Immature natural killer cell (primary cell): Measurements from ENCODE around the gene SERINC5. TPM values are rescaled to one million over a fixed set of nuclear protein-coding genes. Genes with fewer than 3 reads are reported as not detected.
A peak's percentile ranks its signal among the peaks of the same experiment; 100 is the strongest.
"Not testable (repeated sequence)": the region's sequence is repeated elsewhere in the genome, so short reads cannot be mapped to it uniquely, and the experiment has no call there.

Source experiments
- DNase-seq, 3 donors: peaks; one replicate each; pipeline ENCODE4 v3.0.0; 2022; ENCODE audit warnings: mixed read lengths in 1 of 3
- H3K27ac Mint-ChIP-seq, 6 donors: one replicate each; pipeline ENCODE4 v1.8.0; 2020; ENCODE audit warnings: mixed read lengths in 6 of 6, mild to moderate bottlenecking in 5 of 6, inconsistent platforms in 4 of 6, moderate library complexity in 3 of 6
- H3K27me3 Mint-ChIP-seq, 3 donors: one replicate each; pipeline ENCODE4 v1.8.0; 2020 to 2021; ENCODE audit warnings: low read depth in 3 of 3, mild to moderate bottlenecking in 3 of 3, mixed read lengths in 3 of 3, moderate library complexity in 3 of 3, inconsistent platforms in 1 of 3
- H3K36me3 Mint-ChIP-seq, 3 donors: one replicate each; pipeline ENCODE4 v1.8.0; 2020; ENCODE audit warnings: mixed read lengths in 3 of 3, inconsistent platforms in 2 of 3, mild to moderate bottlenecking in 2 of 3
- H3K4me1 Mint-ChIP-seq, 2 donors: one replicate each; pipeline ENCODE4 v1.8.0; 2020; ENCODE audit warnings: inconsistent platforms in 2 of 2, mild to moderate bottlenecking in 2 of 2, mixed read lengths in 2 of 2, moderate library complexity in 1 of 2
- H3K4me3 Mint-ChIP-seq, 5 donors: one replicate each; pipeline ENCODE4 v1.8.0; 2020; ENCODE audit warnings: mild to moderate bottlenecking in 5 of 5, mixed read lengths in 5 of 5, inconsistent platforms in 3 of 5, moderate library complexity in 3 of 5
- H3K9me3 Mint-ChIP-seq, 6 donors: one replicate each; pipeline ENCODE4 v1.8.0; 2020; ENCODE audit warnings: mild to moderate bottlenecking in 6 of 6, mixed read lengths in 6 of 6, inconsistent platforms in 4 of 6, moderate library complexity in 3 of 6
- polyA plus RNA-seq, 3 donors: library from polyadenylated mRNA; unstranded; fragments of 300-500 nt; fragmentation: Illumina TruSeq; gene quantifications; one replicate each; pipeline ENCODE4 v1.2.3, GENCODE V29; 2021

Gene SERINC5
- polyA plus RNA-seq, 3 donors from 2014 or later: 0.69 to 2.3 (median 1.1) TPM

- no peak overlapping the region for H3K27ac Mint-ChIP-seq
- peaks cover 13 to 24% of the 10 kb centered on the region in 2 donors for H3K4me1 Mint-ChIP-seq
- H3K27me3 Mint-ChIP-seq: no peaks in the 10 kb centered on the region
- no peaks in the 10 kb centered on the region for H3K9me3 Mint-ChIP-seq
- H3K36me3 Mint-ChIP-seq: peaks cover 4 to 13% (median 11%) of the 10 kb centered on the region in 3 donors
- no peak overlapping the region for H3K4me3 Mint-ChIP-seq
- DNase-seq: no peak
Measured at GRCh38 chr5:80194468-80194867, 61.4 kb downstream of the SERINC5 start.

- DNase-seq: no peak
- peak overlapping the region in 1 of 6 donors; percentile 62 for H3K27ac Mint-ChIP-seq
- H3K4me3 Mint-ChIP-seq: no peak overlapping the region
- H3K27me3 Mint-ChIP-seq: no peaks in the 10 kb centered on the region
- no peaks in the 10 kb centered on the region for H3K9me3 Mint-ChIP-seq
- H3K36me3 Mint-ChIP-seq: peaks cover 0 to 13% (median 7%) of the 10 kb centered on the region in 3 donors
- peaks cover 18 to 32% of the 10 kb centered on the region in 2 donors for H3K4me1 Mint-ChIP-seq
Measured at GRCh38 chr5:80193401-80193800, 62.4 kb downstream of the SERINC5 start.

GRCh38 chr5:80192507-80193241 lies 63.2 kb downstream of the SERINC5 start:
- Mint-ChIP-seq H3K27me3 (no peaks in the 10 kb centered on the region), H3K4me3 (peak overlapping the region in 1 of 5 donors; percentile 19), H3K36me3 (peaks cover 0 to 13% (median 7%) of the 10 kb centered on the region in 3 donors), H3K27ac (peak overlapping the region in 1 of 6 donors; percentile 62), H3K9me3 (no peaks in the 10 kb centered on the region), H3K4me1 (peaks cover 18 to 34% of the 10 kb centered on the region in 2 donors)
- DNase-seq: no peak

- no peak for DNase-seq
- Mint-ChIP-seq H3K9me3 (no peaks in the 10 kb centered on the region), H3K36me3 (peaks cover 0 to 13% (median 7%) of the 10 kb centered on the region in 3 donors), H3K27ac (peak overlapping the region in 1 of 6 donors; percentile 62), H3K4me3 (peak overlapping the region in 1 of 5 donors; percentile 19), H3K27me3 (no peaks in the 10 kb centered on the region), H3K4me1 (peaks cover 23 to 39% of the 10 kb centered on the region in 2 donors)
Measured at GRCh38 chr5:80191991-80192398, 63.9 kb downstream of the SERINC5 start.

- H3K9me3 Mint-ChIP-seq: no peaks in the 10 kb centered on the region
- H3K4me1 Mint-ChIP-seq: peaks cover 25 to 39% of the 10 kb centered on the region in 2 donors
- H3K27ac Mint-ChIP-seq: peak overlapping the region in 1 of 6 donors; percentile 55
- peak overlapping the region in 1 of 5 donors; percentile 3 for H3K4me3 Mint-ChIP-seq
- no peaks in the 10 kb centered on the region for H3K27me3 Mint-ChIP-seq
- peaks cover 0 to 12% (median 5%) of the 10 kb centered on the region in 3 donors for H3K36me3 Mint-ChIP-seq
- no peak for DNase-seq
Measured at GRCh38 chr5:80191397-80191796, 64.5 kb downstream of the SERINC5 start.

GRCh38 chr5:80190960-80191359 lies 64.9 kb downstream of the SERINC5 start:
- no peak for DNase-seq
- Mint-ChIP-seq H3K27me3 (peaks cover 0 to 2% (median 0%) of the 10 kb centered on the region in 3 donors), H3K4me3 (peak overlapping the region in 1 of 5 donors; percentile 36), H3K4me1 (peaks cover 26 to 39% of the 10 kb centered on the region in 2 donors), H3K36me3 (peaks cover 0 to 8% (median 1%) of the 10 kb centered on the region in 3 donors), H3K27ac (peak overlapping the region in 2 of 6 donors; percentile 3 to 55), H3K9me3 (no peaks in the 10 kb centered on the region)

GRCh38 chr5:80189701-80190100 lies 66.1 kb downstream of the SERINC5 start:
- no peak for DNase-seq
- H3K36me3 Mint-ChIP-seq: peaks cover 0 to 5% (median 0%) of the 10 kb centered on the region in 3 donors
- H3K4me3 Mint-ChIP-seq: peak overlapping the region in 3 of 5 donors; percentile 73 to 86 (median 86)
- H3K27ac Mint-ChIP-seq: no peak overlapping the region
- H3K9me3 Mint-ChIP-seq: no peaks in the 10 kb centered on the region
- peaks cover 0 to 2% (median 0%) of the 10 kb centered on the region in 3 donors for H3K27me3 Mint-ChIP-seq
- H3K4me1 Mint-ChIP-seq: peaks cover 34 to 48% of the 10 kb centered on the region in 2 donors

- H3K4me3 Mint-ChIP-seq: peak overlapping the region; percentile 71 to 86 (median 74)
- H3K4me1 Mint-ChIP-seq: peaks cover 34 to 48% of the 10 kb centered on the region in 2 donors
- peaks cover 0 to 2% (median 0%) of the 10 kb centered on the region in 3 donors for H3K27me3 Mint-ChIP-seq
- H3K27ac Mint-ChIP-seq: peak overlapping the region in 3 of 6 donors; percentile 63 to 86 (median 84)
- peaks cover 0 to 5% (median 0%) of the 10 kb centered on the region in 3 donors for H3K36me3 Mint-ChIP-seq
- DNase-seq: no peak
- no peaks in the 10 kb centered on the region for H3K9me3 Mint-ChIP-seq
Measured at GRCh38 chr5:80189201-80189600, 66.6 kb downstream of the SERINC5 start.

- peaks cover 0 to 4% (median 0%) of the 10 kb centered on the region in 3 donors for H3K27me3 Mint-ChIP-seq
- no peak overlapping the region for H3K27ac Mint-ChIP-seq
- peak overlapping the region in 1 of 5 donors; percentile 12 for H3K4me3 Mint-ChIP-seq
- no peak for DNase-seq
- no peaks in the 10 kb centered on the region for H3K9me3 Mint-ChIP-seq
- H3K36me3 Mint-ChIP-seq: no peaks in the 10 kb centered on the region
- H3K4me1 Mint-ChIP-seq: peaks cover 30 to 44% of the 10 kb centered on the region in 2 donors
Measured at GRCh38 chr5:80187421-80188090, 68.3 kb downstream of the SERINC5 start.

GRCh38 chr5:80185535-80185934 lies 70.3 kb downstream of the SERINC5 start:
- not testable (repeated sequence) for H3K36me3 Mint-ChIP-seq, DNase-seq, H3K27me3 Mint-ChIP-seq, H3K9me3 Mint-ChIP-seq, H3K4me3 Mint-ChIP-seq
- peaks cover 39 to 49% of the 10 kb centered on the region in 2 donors for H3K4me1 Mint-ChIP-seq
- H3K27ac Mint-ChIP-seq: peak overlapping the region in 1 of 6 donors; percentile 18

- H3K27ac Mint-ChIP-seq: peak overlapping the region in 1 of 6 donors; percentile 18
Measured at GRCh38 chr5:80185095-80185494, 70.8 kb downstream of the SERINC5 start.

GRCh38 chr5:80184235-80185023 lies 71.4 kb downstream of the SERINC5 start:
- peaks cover 40 to 49% of the 10 kb centered on the region in 2 donors for H3K4me1 Mint-ChIP-seq
- no peaks in the 10 kb centered on the region for H3K9me3 Mint-ChIP-seq
- no peaks in the 10 kb centered on the region for H3K36me3 Mint-ChIP-seq
- no peak overlapping the region for H3K4me3 Mint-ChIP-seq
- DNase-seq: no peak
- peaks cover 0 to 4% (median 0%) of the 10 kb centered on the region in 3 donors for H3K27me3 Mint-ChIP-seq
- no peak overlapping the region for H3K27ac Mint-ChIP-seq

More at GRCh38 chr5:80185095-80185494, 70.8 kb downstream of the SERINC5 start:
- H3K4me3 Mint-ChIP-seq: no peak overlapping the region
- H3K9me3 Mint-ChIP-seq: no peaks in the 10 kb centered on the region
- H3K27me3 Mint-ChIP-seq: peaks cover 0 to 4% (median 0%) of the 10 kb centered on the region in 3 donors
- H3K36me3 Mint-ChIP-seq: no peaks in the 10 kb centered on the region
- no peak for DNase-seq
- peaks cover 40 to 52% of the 10 kb centered on the region in 2 donors for H3K4me1 Mint-ChIP-seq

- H3K4me3 Mint-ChIP-seq, DNase-seq, H3K27me3 Mint-ChIP-seq, H3K36me3 Mint-ChIP-seq, H3K27ac Mint-ChIP-seq, H3K9me3 Mint-ChIP-seq: not testable (repeated sequence)
- peaks cover 35 to 43% of the 10 kb centered on the region in 2 donors for H3K4me1 Mint-ChIP-seq
Measured at GRCh38 chr5:80183728-80184234, 72.1 kb downstream of the SERINC5 start.
